Ectodermal cell (in vitro differentiated cells): ENCODE data around the gene POMGNT2.
"Not testable (repeated sequence)": the region's sequence is repeated elsewhere in the genome, so short reads cannot be mapped to it uniquely, and the experiment has no call there.

Source experiments
- H3K27ac ChIP-seq: 2 replicates; pipeline ENCODE4 v1.7.0; 2013; ENCODE audit warnings: mild to moderate bottlenecking, low read depth, low read length; ENCODE audit not compliant: insufficient read depth, poor library complexity, severe bottlenecking
- H3K27me3 ChIP-seq: 2 replicates; pipeline ENCODE4 v1.7.0; 2013; ENCODE audit warnings: mild to moderate bottlenecking, low read length; ENCODE audit not compliant: insufficient read depth, control insufficient read depth, poor library complexity, severe bottlenecking
- H3K36me3 ChIP-seq: one replicate; pipeline ENCODE4 v1.7.0; 2013; ENCODE audit warnings: low read length; ENCODE audit not compliant: control insufficient read depth, insufficient read depth
- H3K4me1 ChIP-seq: one replicate; pipeline ENCODE4 v1.7.0; 2013; ENCODE audit warnings: low read length; ENCODE audit not compliant: control insufficient read depth, insufficient read depth
- H3K4me3 ChIP-seq: 2 replicates; pipeline ENCODE4 v1.7.0; 2013; ENCODE audit warnings: low read depth, low read length, control low read depth; ENCODE audit not compliant: insufficient read depth
- H3K9me3 ChIP-seq: 2 replicates; pipeline ENCODE4 v1.7.0; 2013; ENCODE audit warnings: mild to moderate bottlenecking, low read length, moderate library complexity; ENCODE audit not compliant: control insufficient read depth
- WGBS, 2 experiments: methylation state at CpG; one replicate each; pipeline ENCODE4 v1.1.7; 2013; ENCODE audit warnings: missing lambda C conversion rate in 2 of 2; 5-methylcytosine and 5-hydroxymethylcytosine counted together

Gene POMGNT2

DNA sequence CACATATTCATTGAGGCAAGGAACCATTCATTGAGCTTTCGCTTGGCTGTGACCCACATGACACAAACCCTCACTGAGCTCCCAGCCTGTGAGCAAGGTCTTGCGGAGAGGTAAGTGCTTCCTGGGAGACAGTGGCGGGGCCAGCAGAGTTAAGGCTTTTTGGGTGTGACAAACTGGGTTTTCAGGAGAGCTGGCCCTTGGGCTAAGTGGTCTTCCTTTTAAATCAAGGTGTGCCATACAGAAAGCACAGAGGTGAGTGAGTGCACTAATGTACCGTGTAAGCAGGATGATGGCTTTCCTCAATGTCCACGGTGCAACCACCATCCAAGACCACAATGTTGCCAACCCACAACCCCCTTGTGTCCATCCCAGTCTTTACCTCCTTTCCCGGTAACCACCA, 28.6 kb downstream of the POMGNT2 start:
- H3K27me3 ChIP-seq, result no peaks in the 10 kb centered on the region
- no peaks in the 10 kb centered on the region for H3K9me3 ChIP-seq
- no peak overlapping the region for H3K27ac ChIP-seq
- H3K4me1 ChIP-seq, result no peaks in the 10 kb centered on the region
- 94 to 95% methylated on average over 6 of the region's 6 CpGs for WGBS, 2 experiments
- H3K4me3 ChIP-seq, result no peak overlapping the region
- H3K36me3 ChIP-seq, result peaks cover 15% of the 10 kb centered on the region

DNA sequence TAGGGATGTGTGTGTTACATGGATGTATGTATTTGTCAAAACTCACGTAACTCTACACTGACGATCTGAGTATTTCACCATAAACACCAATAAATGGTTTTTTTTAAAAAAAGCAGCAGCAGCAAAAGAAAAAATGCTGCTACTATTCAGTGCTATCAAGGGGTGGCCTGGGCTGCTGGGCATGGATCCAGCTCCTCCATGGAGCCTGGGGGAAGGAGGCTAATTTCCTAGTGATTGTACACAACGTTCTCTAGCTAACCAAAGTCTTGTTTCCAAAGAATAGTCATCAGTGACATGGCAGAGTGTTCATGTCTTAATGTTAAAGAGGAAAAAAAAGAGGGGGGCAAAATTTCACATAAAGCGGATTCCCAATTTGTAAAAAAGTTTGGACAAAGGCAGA, 29.0 kb downstream of the POMGNT2 start:
- 88 to 99% methylated on average over 4 of the region's 4 CpGs for WGBS, 2 experiments
- Histone ChIP-seq H3K27ac (no peak overlapping the region), H3K4me1 (no peaks in the 10 kb centered on the region), H3K36me3 (peaks cover 15% of the 10 kb centered on the region), H3K27me3 (no peaks in the 10 kb centered on the region), H3K4me3 (no peak overlapping the region), H3K9me3 (no peaks in the 10 kb centered on the region)

DNA sequence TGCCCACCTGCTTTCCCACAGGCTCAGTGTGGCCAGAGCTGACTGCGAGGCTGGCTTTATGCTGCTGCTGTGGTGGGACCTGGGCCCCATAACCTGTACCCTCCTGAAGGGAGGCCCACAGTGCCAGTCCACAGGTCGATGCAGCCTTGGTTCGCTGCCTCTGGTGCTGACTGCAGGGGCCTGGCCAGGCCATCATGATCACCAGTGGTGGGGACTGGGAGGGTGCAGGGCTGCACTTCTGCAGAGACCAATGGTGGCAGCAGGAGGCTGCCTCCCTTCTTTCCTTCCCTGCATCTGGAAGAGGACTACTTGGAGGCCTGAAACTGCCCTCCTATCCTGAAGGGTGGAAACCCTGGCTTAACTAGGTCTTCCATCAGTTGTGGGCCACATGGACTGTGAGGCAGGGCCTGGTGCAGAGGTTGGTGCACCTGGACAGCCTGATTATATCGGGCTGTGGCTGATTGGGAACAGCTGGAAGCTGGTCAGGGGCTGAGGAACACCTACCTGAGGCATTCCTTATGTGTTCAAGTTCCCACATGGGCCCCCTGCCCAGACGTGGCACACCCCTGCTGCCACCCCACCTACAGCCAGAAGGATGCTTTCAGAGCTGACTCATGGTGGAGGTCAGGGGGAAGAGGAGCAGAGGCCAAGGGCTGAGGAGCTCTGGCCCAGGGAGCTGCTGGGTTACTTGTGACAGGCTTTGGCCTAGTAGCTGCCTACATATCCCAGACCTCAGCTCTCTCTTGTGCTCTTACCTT, 29.8 kb downstream of the POMGNT2 start:
- H3K9me3 ChIP-seq, result no peaks in the 10 kb centered on the region

DNA sequence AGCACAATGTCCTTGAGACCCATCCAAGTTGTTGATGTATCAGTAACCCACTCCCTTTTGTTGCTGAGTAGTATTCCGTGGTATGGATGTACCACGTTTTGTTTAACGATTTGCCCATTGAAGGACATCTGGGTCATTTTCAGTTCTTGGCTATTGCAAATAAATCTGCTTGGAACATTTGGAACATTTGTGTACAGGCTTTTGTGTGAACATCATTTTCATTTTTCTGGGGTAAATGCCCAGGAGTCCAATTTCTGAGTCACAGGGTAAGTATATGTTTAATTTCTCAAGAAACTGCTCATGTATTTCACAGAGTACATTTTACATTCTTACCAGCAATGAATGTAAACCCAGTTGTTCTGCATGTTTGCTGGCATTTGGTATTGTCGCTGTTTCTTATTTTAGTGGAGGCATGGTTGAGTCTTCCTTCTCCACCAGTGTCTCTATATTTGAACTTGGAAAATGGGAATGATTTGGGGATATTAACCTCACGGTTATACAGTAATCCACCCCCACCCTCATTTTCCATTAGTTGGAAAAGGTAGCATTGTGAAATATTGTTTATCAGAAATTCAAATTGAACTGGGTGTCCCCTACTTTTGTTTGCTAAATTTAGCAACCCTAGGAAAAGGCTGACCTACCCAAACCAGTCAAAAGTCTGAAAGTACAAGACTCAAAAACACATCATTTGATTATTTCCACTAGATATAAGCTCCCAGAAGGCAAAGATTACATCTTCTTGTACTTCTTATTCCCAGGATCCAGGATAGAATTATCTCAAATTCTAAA, 30.8 kb downstream of the POMGNT2 start:
- Histone ChIP-seq H3K4me1 (no peaks in the 10 kb centered on the region), H3K27ac (no peak overlapping the region), H3K36me3 (peaks cover 7% of the 10 kb centered on the region), H3K4me3 (no peak overlapping the region), H3K27me3 (no peaks in the 10 kb centered on the region), H3K9me3 (no peaks in the 10 kb centered on the region)
- WGBS, 2 experiments, result 93 to 97% methylated on average over 3 to 4 of the region's 5 CpGs

More for the DNA sequence above, 29.8 kb downstream of the POMGNT2 start:
- no peak overlapping the region for H3K27ac ChIP-seq
- H3K4me1 ChIP-seq, result no peaks in the 10 kb centered on the region
- H3K27me3 ChIP-seq, result no peaks in the 10 kb centered on the region
- WGBS, 2 experiments, result 93 to 95% methylated on average over 5 of the region's 5 CpGs
- peaks cover 15% of the 10 kb centered on the region for H3K36me3 ChIP-seq
- H3K4me3 ChIP-seq, result no peak overlapping the region

DNA sequence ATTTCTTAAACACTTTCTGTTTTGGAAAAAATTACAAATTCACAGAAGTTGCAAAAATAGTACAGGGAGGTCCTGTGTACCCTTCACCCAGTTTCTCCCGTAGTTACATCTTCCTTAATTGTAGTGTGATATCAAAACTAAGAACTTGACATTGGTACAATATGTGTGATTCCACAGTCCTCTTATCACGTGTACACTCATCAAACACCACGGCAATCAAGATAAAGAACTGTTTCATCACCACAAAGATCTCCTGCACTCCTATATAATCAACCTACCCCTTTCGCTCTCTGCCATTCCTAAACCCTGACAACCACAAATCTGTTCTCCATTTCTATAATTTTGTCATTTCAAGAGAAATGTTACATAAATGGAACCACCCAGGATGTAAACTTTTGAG, 31.4 kb downstream of the POMGNT2 start:
- H3K4me3 ChIP-seq, result no peak overlapping the region
- no peak overlapping the region for H3K27ac ChIP-seq
- no peaks in the 10 kb centered on the region for H3K9me3 ChIP-seq
- peaks cover under 1% of the 10 kb centered on the region for H3K36me3 ChIP-seq
- no peaks in the 10 kb centered on the region for H3K27me3 ChIP-seq
- no peaks in the 10 kb centered on the region for H3K4me1 ChIP-seq
- WGBS, 2 experiments, result 89 to 95% methylated on average over 4 of the region's 4 CpGs

DNA sequence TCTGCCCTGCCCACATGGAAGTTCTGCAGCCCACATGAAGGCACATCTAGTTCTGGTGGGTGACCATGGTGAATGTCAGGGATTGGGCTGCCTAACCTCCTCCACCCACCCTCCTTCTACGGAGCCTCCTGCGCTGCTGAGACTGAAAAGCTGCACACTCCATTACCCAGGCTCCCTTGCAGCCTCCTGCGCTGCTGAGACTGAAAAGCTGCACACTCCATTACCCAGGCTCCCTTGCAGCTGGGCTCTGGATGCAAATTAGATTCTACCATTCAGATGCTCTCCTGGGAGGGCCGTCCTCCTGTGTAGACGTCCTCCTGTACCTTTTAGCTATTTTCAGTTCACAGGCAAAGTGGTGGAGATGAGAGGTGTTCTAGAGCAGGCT, 32.1 kb downstream of the POMGNT2 start:
- Histone ChIP-seq H3K27me3 (no peaks in the 10 kb centered on the region), H3K36me3 (no peaks in the 10 kb centered on the region), H3K27ac (no peak overlapping the region), H3K4me1 (no peaks in the 10 kb centered on the region), H3K9me3 (no peaks in the 10 kb centered on the region), H3K4me3 (no peak overlapping the region)
- 88% methylated on average over 5 of the region's 5 CpGs for WGBS, 2 experiments

DNA sequence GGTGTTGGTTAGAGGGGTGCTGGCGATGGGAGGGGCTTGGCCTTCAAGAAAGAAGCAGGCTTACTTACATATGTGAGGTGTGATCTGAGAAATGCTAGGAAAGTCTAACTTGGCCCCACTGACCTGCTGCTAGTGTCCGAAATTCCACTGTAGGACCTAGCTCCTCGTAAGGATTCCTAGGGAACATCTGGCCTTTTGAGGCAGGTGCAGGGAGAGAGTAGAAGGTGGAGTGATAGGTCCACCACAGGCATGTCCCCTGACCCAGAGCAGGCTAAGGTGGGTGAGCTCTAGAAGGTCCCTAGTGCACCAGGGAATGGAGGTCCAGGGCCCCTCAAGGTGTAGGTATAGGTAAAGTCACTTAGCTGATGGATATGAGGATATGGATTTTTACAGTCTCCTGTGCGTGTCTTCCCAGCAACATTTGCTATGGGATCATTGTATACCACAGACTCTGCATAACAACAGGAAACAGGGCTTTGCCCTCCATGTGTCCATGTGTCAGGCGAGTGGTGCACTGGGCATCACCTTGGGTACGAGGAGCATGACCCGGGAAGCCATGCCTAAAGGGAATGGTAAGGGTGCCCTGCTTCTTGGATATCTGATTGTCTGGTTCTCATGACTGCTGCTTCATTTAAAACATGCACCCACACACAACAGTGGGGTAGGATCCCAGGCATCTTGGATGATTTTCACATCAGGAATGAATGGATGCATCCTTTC, 32.6 kb downstream of the POMGNT2 start:
- no peak overlapping the region for H3K4me3 ChIP-seq
- 93 to 94% methylated on average over 7 of the region's 7 CpGs for WGBS, 2 experiments
- H3K9me3 ChIP-seq, result no peaks in the 10 kb centered on the region
- no peaks in the 10 kb centered on the region for H3K27me3 ChIP-seq
- H3K36me3 ChIP-seq, result no peaks in the 10 kb centered on the region
- H3K27ac ChIP-seq, result no peak overlapping the region
- no peaks in the 10 kb centered on the region for H3K4me1 ChIP-seq

DNA sequence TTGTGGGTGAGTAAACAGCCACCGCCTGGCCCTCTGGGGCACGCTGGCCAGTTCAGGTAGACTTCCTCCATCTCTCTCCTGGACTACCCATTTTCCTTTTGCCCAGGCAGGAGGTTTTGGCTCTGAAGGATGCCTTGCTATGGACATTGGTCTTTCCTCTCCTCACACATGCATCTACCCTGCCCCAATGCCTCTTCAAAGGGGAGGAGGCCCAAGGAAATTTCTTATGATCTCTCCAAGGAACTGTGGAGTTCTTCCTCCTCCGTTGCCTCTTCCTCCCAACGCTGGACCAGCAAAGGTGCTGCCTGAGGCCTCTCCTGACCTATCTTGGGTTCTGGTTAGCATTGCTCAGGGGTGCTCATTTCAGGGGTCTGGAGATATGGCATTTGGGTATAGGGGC, 33.5 kb downstream of the POMGNT2 start:
- 86 to 91% methylated on average over 4 of the region's 4 CpGs for WGBS, 2 experiments
- no peak overlapping the region for H3K27ac ChIP-seq
- H3K27me3 ChIP-seq, result no peaks in the 10 kb centered on the region
- no peaks in the 10 kb centered on the region for H3K4me1 ChIP-seq
- no peaks in the 10 kb centered on the region for H3K9me3 ChIP-seq
- H3K36me3 ChIP-seq, result no peaks in the 10 kb centered on the region
- no peak overlapping the region for H3K4me3 ChIP-seq

DNA sequence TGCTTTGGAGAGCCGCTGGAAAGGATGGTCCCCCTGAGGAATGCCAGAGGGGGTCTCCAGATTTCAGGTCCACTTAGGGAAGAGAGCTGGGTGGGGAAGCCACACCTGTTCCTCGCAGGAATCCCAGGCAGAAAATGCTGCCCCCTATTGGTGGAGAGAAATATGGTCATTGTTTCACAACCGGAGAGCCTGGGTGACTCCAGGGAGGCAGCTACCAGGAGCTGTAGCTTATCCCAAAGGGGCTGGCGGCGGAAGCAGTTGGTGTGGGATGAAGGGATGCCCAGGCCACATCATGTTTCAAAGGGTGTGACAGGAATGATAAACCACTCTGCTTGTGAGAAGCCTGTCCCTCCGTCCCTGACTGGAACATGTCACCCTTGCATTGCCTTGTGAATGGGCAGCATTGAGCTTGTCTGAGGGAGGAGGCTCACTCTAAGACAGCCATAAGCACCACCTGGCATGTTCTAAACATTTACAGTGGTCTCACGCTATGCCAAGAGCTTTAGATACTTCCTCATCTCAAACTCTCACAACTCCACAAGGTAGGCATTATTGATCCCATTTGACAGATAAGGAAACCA, 34.5 kb downstream of the POMGNT2 start:
- WGBS, 2 experiments, result 73 to 74% methylated on average over 7 of the region's 7 CpGs
- Histone ChIP-seq H3K9me3 (no peaks in the 10 kb centered on the region), H3K27ac (no peak overlapping the region), H3K36me3 (no peaks in the 10 kb centered on the region), H3K4me3 (no peak overlapping the region), H3K4me1 (no peaks in the 10 kb centered on the region), H3K27me3 (no peaks in the 10 kb centered on the region)

DNA sequence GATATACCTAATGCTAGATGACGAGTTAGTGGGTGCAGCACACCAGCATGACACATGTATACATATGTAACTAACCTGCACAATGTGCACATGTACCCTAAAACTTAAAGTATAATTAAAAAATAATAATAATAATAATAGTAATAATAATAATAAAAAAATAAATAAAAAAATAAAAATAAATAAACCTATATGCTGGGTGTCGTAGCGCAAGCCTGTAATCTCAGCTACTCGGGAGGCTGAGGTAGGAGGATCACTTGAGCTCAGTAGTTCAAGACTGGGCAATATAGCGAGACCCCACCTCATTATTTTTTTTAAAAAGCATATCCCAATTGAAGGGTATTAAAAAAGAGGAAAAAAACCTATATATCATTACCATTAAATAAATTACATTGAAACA, 35.2 kb downstream of the POMGNT2 start:
- WGBS, 2 experiments, result 93 to 100% methylated on average over 3 of the region's 5 CpGs
- not testable (repeated sequence) for H3K27me3 ChIP-seq, H3K36me3 ChIP-seq

More for the DNA sequence above, 35.2 kb downstream of the POMGNT2 start:
- H3K4me1 ChIP-seq, H3K9me3 ChIP-seq, H3K4me3 ChIP-seq, H3K27ac ChIP-seq: not testable (repeated sequence)
